Measurements from ENCODE around the gene B3GALNT2. TPM values are rescaled to one million over a fixed set of nuclear protein-coding genes. Genes with fewer than 3 reads are reported as not detected.

The B3GALNT2 gene
- total and polyA plus RNA-seq, 2 of the 8 experiments (the other 6 are each of a cell fraction or from before 2014, with no cell fraction given), result 15.4 to 39.4 TPM

DNA sequence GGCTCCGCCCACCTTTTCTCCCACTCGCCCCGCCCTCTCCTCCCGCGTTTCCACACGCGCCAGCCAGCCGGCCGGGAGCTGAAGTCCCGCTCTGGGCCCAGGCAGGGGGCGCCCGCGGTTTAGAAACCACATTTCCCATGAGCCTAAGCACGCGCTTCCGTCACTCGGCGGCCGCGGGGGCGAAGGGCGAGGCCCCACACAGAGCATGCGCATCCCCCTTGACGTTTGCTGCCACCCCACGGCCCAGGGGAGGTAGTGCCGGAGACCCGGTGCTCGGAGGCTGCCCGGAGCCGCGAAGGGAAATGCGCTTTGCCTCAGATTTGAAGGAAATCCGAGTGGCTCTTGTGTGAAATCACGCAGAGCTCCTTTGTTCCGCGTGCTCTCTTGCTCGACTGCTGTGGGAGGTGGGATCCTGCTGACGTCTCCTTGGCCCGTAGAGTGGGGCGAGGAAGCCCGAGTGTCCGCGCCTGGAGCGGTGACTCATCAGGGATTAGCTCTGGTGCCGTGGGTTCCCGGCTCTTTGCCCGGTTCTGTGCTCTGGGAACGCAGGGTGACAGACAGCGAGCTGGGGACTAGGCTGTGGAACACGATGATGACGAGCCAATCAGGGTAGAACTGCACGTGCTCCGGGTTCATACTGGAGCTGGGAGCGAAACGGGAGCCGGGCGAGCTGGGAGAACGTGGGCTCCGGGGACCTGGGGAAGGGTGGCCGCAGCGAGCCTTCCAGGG is 406 bp upstream of the B3GALNT2 start (continued):
- TF ChIP-seq BCL11A (IDR thresholded peaks at IDR 0.05; ENCODE audit: low read depth in 2 of 2, low read length in 2 of 2) (no peak), TAF7 (optimal IDR thresholded peaks at IDR 0.05; ENCODE audit: borderline replicate concordance, low read depth, low read length) (no peak), RFX5 (IDR thresholded peaks at IDR 0.05; ENCODE audit: borderline replicate concordance, low read depth, low read length) (no peak), TAF1 (IDR thresholded peaks at IDR 0.05; ENCODE audit: low read depth, low read length) (peak; percentile 41; the same call in 1 of the 2 replicates), EZH2 (IDR thresholded peaks at IDR 0.05; ENCODE audit: low read depth, low read length, severe bottlenecking) (no peak), HDAC6 (IDR thresholded peaks at IDR 0.05; ENCODE audit: low read depth, low read length) (no peak), YY1 (IDR thresholded peaks at IDR 0.05; ENCODE audit: low read depth, low read length) (no peak), POLR2A (IDR thresholded peaks at IDR 0.05; ENCODE audit: control extremely low read depth in 1 of 2, low read depth in 2 of 2, low read length in 2 of 2) (peak; percentile 51 to 80; a peak in 2 of 3 replicates), SIX5 (IDR thresholded peaks at IDR 0.05; ENCODE audit: low read depth, low read length) (peak; percentile 57; the same call in 1 of the 2 replicates), TEAD4 (IDR thresholded peaks at IDR 0.05; ENCODE audit: low read depth, low read length) (no peak), CHD1 (IDR thresholded peaks at IDR 0.05; ENCODE audit: low read depth, low read length) (no peak), SIN3A (conservative IDR thresholded peaks at IDR 0.05 in 1 of 2, IDR thresholded peaks at IDR 0.05 in 1 of 2; ENCODE audit: low read depth in 1 of 2, low read length in 2 of 2) (no peak; a peak in 1 of 4 replicates), SRF (IDR thresholded peaks at IDR 0.05; ENCODE audit: low read depth, low read length) (no peak), HDAC2 (IDR thresholded peaks at IDR 0.05; ENCODE audit: borderline replicate concordance in 1 of 2, low read depth in 2 of 2, low read length in 2 of 2) (peak in 1 of 2 experiments; percentile 79; a peak in 2 of 4 replicates), TBP (IDR thresholded peaks at IDR 0.05; ENCODE audit: low read depth, low read length) (peak; percentile 37), SP1 (IDR thresholded peaks at IDR 0.05; ENCODE audit: low read depth, low read length) (no peak), CTBP2 (IDR thresholded peaks at IDR 0.05; ENCODE audit: borderline replicate concordance, insufficient read depth, insufficient read length, low read length) (no peak), MAFK (IDR thresholded peaks at IDR 0.05; ENCODE audit: low read depth, low read length) (no peak), NANOG (IDR thresholded peaks at IDR 0.05; ENCODE audit: insufficient read depth, low read depth, low read length, poor library complexity, severe bottlenecking) (no peak), FOSL1 (IDR thresholded peaks at IDR 0.05; ENCODE audit: insufficient read depth, low read depth, low read length) (no peak), CHD2 (IDR thresholded peaks at IDR 0.05; ENCODE audit: low read length) (no peak), CBX5 (IDR thresholded peaks at IDR 0.05; ENCODE audit: low read depth, low read length) (no peak)

Measured in H1 (cell line).